GM12878 (cell line): ENCODE data around the gene TM4SF4.

Experiments
- EZH2 ChIP-seq: IDR thresholded peaks from 2 replicates; pipeline ENCODE4 v1.6.1; 2012; ENCODE audit warnings: low read depth, mild to moderate bottlenecking, control low read depth, inconsistent platforms, low read length, borderline replicate concordance; ENCODE audit not compliant: control insufficient read depth
- TBL1XR1 ChIP-seq: IDR thresholded peaks from 2 replicates; pipeline ENCODE4 v1.6.1; 2012; ENCODE audit warnings: low read depth, low read length, improper control_type of control experiment
- ZNF592 ChIP-seq: fragments of 450-650 bp; IDR thresholded peaks from 2 replicates; pipeline ENCODE4 v1.6.1; 2017; ENCODE audit warnings: mild to moderate bottlenecking, moderate library complexity

GRCh38 chr3:149545049-149545448, 70.6 kb downstream of the TM4SF4 start:
- TF ChIP-seq EZH2 (no peak), ZNF592 (no peak), TBL1XR1 (no peak)
